SK-N-SH (cell line): ENCODE measurements around the gene HPCAL1.

ENCODE experiments used
- CTCF ChIP-seq: fragments of 200-600 bp; sonication (generic); IDR thresholded peaks from 2 replicates; pipeline ENCODE4 v1.6.1; 2017; ENCODE audit warnings: antibody characterized with exemption, mild to moderate bottlenecking, moderate library complexity
- EP300 ChIP-seq, 2 experiments: IDR thresholded peaks; 2 replicates each; pipeline versions ENCODE4 v1.4.0 to v1.6.1; 2012; ENCODE audit warnings: borderline replicate concordance in 1 of 2, low read depth in 1 of 2, low read length in 1 of 2
- USF2 ChIP-seq: fragments of 150-350 bp; IDR thresholded peaks from 2 replicates; pipeline ENCODE4 v1.6.1; 2017; ENCODE audit warnings: antibody characterized with exemption, low read length, low read depth, borderline replicate concordance

GRCh38 chr2:10410823-10411437, 108.2 kb downstream of the HPCAL1 start:
- TF ChIP-seq CTCF (no peak), USF2 (no peak), EP300 (IDR thresholded peaks at IDR 0.05; ENCODE audit: borderline replicate concordance in 1 of 2, low read depth in 1 of 2, low read length in 1 of 2) (no peak)
